ENCODE measurements around the gene LSMEM2.

DNA sequence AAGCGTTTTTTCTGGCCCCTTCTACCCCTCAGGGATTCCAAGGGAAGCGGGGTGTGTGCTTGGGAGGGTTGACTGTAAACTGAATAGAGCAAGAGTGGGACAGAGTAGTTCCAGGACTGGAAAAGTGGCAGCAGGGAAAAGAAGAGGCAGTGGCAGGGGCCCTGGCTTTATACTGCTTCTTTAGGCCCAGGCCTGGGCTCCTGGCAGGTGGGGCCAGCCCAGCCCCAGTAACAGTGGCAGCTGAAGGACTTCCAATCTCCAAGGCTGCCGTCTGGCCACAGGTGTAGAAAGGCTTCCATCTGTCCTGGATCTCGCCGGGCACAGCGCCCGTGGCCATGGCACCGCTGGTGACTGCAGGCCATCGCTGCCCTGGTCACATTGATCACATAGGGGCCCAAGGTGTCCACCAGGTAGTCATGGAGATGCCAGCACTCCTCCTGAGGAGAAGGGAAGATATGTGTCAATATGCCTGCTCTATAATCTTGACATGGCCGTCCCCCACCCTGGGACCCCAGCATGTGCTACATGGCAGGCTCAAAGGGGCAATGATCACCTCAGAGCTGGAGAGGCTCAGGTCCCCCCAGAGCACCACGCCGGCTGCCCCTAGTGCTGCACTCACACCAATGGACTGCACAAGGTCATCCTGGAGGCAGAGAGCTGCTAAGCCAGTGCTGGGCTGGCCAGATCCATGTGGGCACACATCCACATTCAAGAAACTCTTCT, 14.4 kb downstream of the LSMEM2 start:
- TF ChIP-seq, protein P1, sequence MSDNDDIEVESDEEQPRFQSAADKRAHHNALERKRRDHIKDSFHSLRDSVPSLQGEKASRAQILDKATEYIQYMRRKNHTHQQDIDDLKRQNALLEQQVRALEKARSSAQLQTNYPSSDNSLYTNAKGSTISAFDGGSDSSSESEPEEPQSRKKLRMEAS (IDR thresholded peaks at IDR 0.05; ENCODE audit: low read depth, low read length) = no peak
- TF ChIP-seq POLR2A (IDR thresholded peaks at IDR 0.05; ENCODE audit: extremely low read depth, insufficient read length) = no peak
